GM21447 (cell line): ENCODE measurements around the gene ABHD4.
"Not testable (repeated sequence)": the region's sequence is repeated elsewhere in the genome, so short reads cannot be mapped to it uniquely, and the experiment has no call there.

Experiments
- ATAC-seq: cut with Tn5 transposase; IDR thresholded peaks from one replicate; pipeline ENCODE4 v1.9.1; 2021; ENCODE audit not compliant: unreplicated experiment

Gene ABHD4

DNA sequence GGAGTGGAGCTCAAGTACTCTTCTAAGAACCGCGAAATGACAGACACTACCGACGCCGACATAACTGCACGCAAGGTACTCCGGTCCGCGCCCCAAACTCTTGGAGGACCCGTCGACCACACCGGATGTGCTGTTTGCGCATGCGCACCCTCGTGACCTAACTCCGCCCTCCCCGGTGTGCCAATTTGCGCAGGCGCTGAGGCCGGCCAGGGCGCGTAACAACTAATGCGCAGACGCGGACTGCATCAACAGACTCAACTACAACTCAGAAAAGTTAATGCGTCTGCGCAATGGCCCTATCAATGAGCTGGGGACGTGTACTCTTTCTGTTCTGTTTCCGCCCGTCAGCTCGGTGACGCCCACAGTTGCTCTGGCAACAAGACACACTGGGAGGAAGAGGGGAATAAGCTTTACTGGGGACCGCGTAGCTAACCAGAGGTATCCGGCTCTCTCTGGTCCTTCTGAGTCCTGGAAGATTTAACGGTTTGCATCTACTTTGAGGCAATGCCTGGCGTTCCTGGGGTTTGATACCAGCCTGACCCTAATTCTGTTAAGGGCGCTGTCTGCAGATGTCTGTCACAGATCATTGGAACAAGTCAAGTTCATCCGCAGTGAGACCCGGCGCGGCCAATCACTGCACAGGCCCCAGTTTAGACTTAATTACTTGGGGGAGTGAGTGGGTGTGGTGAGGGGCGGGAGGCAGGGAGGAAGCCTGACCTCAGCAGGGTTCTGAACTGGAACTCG lies 8.8 kb upstream of the ABHD4 start, which contains the start of gene DAD1:
TSS of gene DAD1 (minus strand) at position 129 of the 744 bp plus-strand sequence. CDS start at position 62, 67 bp downstream.
- ATAC-seq: peak; percentile 89

DNA sequence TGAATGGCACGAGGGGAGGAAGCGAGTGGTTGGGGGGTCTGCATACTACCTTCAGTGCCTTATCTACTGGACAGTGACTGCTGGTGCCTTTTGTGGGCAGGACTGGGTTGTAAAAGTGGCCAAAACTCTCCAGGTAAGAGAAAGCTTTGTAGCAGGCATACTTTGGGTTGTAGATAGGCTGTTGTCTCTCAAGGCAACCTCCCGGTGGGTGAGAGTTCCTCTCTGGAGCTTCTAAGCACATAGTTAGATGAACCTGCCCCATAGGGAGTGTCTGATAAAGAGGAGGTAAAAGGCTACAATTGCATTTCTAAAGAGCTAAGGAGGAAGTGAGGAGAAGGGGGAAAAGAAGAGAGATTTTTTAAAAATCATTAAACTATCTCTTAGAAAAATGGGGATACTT lies 4.9 kb upstream of the ABHD4 start:
- ATAC-seq: no peak

DNA sequence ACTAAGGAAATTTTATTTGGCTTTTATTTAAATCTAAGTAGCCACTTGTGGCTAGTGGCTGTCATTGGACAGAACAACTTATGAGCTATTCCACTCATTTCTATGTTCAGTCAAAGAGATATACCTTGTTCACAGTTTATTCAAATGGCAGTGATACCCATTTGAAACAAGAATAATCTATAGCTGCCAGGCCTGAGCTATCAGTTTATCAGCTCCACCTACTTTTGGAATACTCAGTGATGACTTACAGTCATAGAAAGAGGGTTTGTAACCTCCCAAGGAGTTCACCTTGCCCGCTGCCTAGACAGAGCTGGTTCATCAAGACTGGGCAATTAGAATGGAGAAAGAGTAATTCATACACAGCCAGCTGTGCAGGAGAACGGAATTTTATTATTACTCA lies 4.5 kb upstream of the ABHD4 start:
- ATAC-seq: no peak

DNA sequence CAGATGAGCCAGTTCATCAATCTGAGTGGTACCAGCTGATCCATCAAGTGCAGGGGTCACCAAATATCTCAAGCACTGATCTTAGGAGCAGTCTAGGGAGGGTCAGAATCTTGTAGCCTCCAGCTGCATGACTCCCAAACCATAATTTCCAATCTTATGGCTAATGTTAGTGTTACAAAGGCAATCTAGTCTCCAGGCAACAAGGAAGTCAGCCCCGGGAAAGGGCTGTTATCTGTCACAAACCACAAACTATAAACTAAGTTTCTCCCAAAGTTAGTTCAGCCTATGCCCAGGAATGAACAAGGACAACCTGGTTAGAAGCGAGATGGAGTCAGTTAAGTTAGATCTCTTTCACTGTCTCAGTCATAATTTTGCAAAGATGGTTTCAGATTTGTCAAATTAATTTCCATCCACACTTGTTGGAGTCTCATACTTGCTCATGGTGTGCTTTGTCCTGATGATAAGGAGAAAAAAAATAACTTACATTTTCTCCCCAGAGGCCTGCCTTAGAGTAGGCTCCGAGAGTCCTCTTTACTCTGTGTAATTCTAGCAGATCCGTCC lies 3.9 kb upstream of the ABHD4 start:
- no peak for ATAC-seq

DNA sequence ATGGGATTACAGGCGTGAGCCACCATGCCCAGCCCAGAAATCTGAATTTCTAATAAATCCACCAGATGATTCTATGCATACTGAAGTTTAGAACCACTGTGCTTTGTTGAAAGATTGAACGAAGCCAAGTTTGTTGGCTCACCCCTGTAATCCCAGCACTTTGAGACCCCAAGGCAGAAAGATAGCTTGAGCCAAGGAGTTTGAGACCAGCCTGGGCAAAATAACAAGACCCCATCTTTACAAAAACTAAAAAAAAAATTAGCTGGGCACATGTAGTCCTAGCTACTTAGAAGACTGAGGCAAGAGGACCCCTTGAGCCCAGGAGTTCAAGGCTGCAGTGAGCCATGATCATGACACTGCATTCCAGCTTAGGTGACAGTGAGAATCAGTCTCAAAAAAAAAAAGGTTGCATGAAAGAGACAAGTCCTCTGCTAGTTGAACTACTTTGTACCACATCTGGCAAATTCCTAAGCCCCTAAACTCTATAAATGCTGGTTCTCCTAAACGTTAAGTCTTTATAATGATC lies 1.7 kb upstream of the ABHD4 start:
- no peak for ATAC-seq

DNA sequence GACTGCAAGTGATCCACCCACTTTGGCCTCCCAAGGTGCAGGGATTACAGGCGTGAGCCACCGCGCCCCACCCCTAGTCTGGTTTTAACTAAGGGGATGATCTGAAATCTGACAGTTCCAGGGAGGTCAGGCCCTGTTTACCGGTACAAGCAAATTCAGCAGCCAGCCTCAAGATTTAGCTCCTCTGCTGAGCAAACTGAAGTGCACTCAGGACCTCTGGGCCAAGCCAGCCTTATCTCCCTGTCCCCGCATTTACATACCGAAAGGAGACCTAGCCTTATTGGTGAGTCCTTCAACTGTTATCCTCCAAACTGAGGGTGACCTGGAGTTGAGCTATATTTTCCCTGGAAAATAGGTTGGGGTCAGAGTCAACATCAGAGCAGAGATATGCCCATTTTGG lies 835 bp upstream of the ABHD4 start:
- ATAC-seq: no peak

DNA sequence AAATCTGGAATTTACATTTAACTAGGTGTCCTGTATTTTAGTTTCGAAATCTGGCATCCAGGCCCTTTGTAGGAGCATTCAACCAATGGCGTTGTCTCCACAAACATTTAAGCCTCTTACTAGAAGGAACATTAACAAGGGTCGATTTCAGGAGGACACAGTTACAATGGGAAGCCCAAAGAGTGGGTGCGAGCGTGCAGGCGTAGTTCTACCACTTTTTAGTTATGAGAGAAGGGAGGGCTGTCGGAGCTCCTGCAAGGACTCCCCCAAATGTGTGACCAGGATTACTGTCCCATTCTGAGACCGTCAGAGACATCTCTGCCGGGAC lies 365 bp upstream of the ABHD4 start:
- peak; percentile 20 for ATAC-seq

DNA sequence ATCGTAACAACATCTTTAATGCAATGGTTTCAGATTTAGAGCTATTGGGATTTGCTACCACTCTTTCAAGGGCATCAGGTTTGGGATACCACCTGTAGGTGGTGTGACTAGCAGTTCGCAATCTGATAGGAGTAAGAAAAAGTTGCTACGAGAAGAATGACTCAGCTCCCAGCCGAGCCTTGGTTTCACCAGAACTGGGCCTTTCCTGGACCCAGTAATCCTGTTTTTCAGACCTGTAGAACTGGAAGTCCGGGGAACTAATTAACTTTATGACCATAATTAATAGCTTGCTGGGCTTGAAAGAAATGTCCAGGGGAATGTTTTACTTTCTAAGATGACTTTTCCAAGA lies 770 bp downstream of the ABHD4 start:
- peak; percentile 74 for ATAC-seq

DNA sequence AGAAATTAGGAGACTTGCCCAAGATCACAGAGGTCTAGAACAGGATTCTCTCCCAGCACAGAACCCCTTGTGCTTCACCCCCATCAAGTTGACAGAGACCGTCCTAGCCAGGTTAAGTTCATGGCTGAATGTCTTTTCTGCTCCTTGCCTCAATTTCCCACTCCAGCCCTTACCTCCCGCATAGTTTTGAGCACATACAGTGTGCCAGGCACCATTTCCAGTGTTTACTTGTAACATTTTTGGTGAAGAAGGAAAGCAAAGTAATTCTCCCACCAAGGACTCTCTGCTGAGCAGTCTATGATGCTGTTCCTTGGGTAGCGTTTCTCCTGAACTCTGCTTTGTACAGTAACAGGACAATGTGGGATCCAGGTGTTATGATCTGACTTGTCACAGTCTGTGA lies 1.2 kb downstream of the ABHD4 start:
- no peak for ATAC-seq

DNA sequence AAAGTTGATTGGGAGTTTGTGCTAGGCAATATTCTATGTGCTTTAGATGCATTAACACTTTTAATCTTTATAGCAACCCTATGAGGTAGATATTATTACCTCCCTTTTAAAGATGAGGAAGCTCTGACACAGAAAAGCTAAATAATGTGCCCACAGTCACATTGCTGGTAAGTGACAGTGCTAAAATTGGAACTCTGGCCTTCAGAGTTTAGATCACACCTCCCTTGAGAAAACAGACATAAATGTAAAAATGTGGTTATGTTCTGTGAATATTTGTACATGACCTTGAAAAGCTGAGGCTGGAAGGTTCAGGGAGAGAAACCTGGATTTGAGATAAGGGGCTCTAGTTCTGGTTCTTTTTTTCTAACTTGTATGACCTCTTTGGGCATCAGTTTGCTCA lies 1.9 kb downstream of the ABHD4 start:
- ATAC-seq: no peak

DNA sequence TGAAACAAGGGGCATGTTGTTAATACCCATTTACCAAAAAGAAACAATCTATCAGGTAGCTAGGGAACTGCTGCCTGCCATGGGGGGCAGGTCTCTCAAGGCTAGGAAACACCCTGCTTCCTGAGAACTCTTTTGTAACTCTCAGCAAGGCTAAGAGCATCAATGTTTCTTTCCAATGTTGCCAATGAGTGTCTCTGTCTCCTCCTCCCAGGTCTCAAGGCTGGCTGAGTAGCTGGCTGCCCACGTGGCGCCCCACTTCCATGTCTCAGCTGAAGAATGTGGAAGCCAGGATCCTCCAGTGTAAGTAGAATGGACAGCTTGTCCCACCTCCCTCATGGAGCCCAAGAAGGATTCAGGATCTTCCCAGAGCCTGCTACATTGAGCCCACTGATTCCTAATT lies 3.4 kb downstream of the ABHD4 start:
- no peak for ATAC-seq

DNA sequence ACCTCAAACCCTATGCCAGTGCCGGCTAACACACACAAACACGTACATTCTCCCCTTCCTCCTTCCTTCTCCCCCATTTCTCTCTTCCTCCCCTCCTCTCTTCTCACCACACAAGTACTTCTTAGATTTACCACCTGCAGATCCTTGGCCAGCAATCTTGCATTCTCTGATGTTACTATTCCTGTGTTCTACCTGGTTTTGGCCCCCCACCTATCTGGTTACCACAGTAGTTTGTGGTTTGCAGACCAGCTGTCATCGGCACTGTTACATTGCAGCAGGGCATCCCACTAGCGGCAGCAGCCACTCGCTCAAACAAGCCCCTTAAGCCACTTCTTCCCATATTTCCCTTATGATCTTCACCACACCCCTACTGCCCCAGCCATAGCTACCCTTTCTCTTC lies 3.9 kb downstream of the ABHD4 start:
- ATAC-seq: no peak

DNA sequence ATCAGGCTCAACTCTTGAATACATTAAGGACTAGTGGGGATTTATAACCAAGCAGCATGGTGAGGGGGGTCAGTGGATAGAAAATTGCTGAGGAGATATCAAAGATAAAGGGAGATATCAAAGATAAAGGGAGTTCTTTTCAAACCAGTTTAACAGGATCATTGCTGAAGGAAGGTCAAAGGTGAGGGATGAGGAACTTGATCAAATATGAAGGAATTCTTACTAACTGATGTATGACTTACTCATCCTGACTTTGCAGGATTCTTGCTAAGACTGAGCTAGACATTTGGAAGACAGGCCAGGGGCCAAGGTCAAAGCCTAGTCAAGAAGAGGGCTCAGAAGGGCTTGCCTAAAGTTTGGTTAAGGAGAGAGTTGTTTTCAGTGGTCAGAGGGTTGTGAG lies 4.8 kb downstream of the ABHD4 start:
- ATAC-seq: no peak

DNA sequence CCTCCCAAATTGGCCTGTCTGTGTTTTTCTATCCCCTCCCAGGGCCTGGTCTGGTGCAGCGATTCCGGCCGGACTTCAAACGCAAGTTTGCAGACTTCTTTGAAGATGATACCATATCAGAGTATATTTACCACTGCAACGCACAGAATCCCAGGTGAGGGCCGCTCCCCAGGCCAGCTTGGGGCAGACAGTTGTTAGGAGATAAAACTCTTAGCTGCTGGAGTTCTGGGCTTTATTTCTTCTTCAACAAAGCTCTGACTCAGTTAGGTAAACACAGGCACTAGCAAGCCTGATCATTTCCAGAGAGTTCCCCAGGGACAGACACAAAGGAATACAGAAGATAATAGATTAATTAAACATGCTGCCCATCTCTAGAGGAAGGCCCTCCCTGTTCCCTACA lies 8.3 kb downstream of the ABHD4 start:
- ATAC-seq: no peak

DNA sequence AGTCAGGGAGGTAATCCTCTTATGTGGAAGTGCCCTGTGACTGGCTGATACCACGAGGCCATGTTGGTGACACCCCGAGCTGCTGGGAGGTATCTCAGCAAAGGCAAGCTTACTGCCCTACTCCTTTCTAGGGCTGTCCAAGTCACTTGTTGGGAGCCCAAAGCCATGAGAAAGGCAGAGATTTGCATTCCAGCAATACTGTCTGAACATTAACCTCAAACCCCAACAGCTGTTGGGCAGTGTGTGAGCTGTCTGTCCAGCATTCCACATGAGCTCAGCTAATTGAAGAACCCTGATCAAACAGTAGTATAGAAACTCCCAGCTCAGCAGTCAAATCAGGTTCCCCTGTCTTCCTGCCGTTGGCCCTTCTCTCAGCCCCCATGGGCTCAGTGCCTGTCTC lies 9.2 kb downstream of the ABHD4 start:
- no peak for ATAC-seq

DNA sequence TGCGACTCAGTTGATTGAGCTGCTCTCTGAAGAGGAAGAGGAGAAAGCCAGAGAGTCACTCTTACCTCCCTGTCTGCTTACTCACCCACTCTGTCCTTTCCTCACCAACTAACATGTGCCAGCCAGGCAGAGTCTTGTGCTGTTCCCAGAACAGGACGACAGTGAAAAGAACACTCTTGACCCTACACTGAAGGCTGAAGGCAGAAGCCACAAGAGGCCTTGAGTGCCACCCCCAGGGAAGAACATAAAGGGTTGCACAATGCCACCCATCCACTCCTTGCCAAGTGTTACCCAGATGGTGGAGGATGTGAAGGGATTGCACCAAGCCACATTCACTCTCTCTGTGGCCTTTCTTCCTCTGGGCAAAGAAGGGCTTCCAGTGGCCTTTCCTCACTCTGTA lies 12.8 kb downstream of the ABHD4 start:
- no peak for ATAC-seq

DNA sequence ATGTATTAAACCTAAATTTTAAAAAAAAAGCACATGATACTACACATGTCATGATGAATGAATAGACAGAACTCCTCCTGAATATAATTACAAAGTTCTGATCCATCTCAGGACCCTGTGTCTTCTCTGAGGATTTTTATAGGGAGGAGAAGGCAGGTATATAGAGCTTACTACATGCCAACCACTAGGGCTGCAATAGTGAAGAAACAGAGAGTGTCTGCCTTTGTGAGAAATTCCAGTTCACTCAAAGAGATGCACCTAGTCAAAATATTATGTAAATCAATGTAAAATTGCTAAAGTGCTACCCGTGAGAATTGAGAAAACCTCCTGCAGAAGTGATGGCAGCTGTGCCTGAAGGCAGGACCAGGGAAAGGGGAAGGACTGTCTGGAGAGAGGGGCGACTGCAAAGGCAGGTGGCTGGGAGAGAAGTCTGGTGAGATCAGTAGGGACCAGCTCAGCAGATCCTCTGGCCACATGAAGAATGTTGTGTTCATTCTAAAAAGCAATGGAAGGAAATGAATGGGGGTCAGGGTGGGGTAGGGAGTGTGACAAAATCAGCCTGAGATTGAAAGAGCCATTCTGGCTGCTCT lies 15.1 kb downstream of the ABHD4 start:
- no peak for ATAC-seq

DNA sequence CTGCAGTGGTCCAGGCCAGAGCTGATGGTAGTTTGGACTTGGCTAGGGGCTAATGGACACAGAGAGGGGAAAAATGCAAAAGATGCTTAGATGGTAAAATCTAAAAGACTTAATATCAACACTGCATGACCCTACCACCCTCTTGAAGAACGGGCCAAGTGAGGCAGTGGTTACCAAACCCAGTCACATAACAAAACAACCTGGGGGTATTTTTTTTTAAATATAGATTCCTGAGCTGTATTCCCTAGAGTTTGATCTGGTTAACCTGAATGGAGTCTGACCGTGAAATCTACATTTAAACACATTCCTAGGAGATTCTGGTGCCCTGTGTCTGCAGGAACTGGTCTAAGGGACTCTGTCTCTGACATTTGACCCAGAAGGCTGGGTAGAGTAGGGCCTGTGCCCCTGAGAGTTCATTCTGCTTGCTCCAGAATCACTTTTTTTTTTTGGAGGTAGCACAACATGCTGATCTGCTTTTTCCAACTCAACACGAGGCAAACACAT lies 15.7 kb downstream of the ABHD4 start:
- no peak for ATAC-seq

DNA sequence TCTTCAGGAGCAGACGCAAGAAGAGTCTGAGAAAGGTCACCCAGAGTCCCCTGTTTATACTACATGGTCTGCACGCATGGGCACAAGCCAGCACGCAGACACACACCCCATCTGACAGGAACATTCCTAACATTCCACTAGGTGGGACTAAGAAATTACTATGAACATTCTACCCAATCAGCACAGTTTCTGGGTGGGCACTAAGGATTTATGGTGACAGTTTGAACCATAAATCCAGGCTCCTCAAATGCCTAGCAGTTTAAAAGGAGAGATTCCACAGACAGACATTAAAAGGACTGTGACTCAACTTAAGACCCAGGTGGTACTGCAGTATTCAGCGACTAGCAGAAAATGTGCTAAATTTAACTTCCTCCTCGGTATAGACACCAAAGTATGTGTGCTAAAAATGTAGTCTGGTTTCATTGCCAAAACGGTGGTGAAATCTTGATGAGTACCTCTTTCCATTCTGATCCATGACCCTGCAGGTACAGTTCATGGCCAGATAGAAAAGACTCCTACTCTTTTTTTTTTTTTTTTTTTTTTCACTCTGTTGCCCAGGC lies 16.2 kb downstream of the ABHD4 start:
- ATAC-seq: no peak

DNA sequence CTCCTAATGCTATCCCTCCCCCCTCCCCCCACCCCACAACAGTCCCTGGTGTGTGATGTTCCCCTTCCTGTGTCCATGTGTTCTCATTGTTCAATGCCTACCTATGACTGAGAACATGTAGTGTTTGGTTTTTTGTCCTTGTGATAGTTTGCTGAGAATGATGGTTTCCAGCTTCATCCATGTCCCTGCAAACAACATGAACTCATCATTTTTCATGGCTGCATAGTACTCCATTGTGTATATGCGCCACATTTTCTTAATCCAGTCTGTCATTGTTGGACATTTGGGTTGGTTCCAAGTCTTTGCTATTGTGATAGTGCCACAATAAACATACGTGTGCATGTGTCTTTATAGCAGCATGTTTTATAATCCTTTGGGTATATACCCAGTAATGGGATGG lies 17.7 kb downstream of the ABHD4 start:
- ATAC-seq: not testable (repeated sequence)

DNA sequence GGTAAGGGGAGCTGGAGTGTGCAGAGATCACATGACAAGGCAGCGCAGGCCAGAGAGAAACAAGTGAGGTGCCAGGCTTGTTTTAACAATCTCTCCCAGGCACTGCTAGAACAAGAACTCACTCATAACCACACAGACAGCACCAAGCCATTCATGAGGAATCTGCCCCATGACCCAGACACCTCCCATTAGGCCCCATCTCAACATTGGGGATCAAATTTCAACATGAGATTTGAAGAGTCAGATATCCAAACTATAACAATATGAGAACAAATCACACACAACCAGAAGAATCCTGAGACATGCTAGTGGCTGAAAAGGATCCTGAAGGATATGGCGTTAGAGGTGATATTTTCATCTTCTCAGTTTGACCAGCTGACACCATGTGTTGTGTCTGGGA lies 24.2 kb downstream of the ABHD4 start:
- ATAC-seq: no peak

DNA sequence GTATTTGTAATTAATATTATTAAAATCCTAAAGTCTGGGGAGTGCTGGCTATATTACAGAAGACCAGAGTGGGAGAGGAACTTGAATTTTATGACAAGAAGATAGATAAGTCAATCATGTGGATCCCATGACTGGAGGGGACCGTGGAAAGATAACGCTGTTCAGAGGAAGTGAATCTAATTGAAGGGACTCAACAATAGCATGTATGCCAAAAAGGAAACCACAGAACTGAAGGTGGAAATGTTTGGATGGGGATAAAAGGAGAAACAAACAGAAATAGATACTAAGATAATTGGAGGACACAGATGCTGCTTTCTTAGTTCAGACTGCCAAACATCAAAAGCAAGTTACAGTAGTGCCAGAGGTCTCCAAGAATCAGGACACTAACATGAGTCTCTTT lies 24.9 kb downstream of the ABHD4 start:
- ATAC-seq: no peak
